ENCODE data around the gene CPED1.

DNA sequence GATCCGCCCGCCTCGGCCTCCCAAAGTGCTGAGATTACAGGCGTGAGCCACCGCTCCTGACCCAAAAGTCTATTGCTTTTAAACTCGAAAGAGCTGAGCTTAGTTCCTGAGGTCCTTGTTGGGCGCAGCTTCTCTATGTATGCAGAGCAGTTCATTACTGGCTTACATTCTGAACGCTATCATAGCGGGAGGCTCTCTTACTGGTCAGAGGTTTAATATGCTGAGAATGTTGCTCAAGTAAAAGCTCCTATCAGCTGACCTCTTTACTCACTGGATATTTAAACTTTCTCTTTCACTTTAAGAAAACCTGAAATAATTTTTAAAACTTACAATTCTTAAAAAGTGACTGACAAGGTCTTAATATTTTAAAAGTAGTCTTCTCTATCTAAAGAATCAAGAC, 179.5 kb downstream of the CPED1 start:
- TF ChIP-seq, protein P1, sequence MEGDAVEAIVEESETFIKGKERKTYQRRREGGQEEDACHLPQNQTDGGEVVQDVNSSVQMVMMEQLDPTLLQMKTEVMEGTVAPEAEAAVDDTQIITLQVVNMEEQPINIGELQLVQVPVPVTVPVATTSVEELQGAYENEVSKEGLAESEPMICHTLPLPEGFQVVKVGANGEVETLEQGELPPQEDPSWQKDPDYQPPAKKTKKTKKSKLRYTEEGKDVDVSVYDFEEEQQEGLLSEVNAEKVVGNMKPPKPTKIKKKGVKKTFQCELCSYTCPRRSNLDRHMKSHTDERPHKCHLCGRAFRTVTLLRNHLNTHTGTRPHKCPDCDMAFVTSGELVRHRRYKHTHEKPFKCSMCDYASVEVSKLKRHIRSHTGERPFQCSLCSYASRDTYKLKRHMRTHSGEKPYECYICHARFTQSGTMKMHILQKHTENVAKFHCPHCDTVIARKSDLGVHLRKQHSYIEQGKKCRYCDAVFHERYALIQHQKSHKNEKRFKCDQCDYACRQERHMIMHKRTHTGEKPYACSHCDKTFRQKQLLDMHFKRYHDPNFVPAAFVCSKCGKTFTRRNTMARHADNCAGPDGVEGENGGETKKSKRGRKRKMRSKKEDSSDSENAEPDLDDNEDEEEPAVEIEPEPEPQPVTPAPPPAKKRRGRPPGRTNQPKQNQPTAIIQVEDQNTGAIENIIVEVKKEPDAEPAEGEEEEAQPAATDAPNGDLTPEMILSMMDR (IDR thresholded peaks at IDR 0.05; ENCODE audit: low read length), result no peak
- TF ChIP-seq EZH2 (IDR thresholded peaks at IDR 0.05; ENCODE audit: borderline replicate concordance, low read length), result no peak

Measured in OCI-LY1 (cell line).